Measurements from ENCODE around the gene EZR.
"Not testable (repeated sequence)": the region's sequence is repeated elsewhere in the genome, so short reads cannot be mapped to it uniquely, and the experiment has no call there.

Gene EZR

DNA sequence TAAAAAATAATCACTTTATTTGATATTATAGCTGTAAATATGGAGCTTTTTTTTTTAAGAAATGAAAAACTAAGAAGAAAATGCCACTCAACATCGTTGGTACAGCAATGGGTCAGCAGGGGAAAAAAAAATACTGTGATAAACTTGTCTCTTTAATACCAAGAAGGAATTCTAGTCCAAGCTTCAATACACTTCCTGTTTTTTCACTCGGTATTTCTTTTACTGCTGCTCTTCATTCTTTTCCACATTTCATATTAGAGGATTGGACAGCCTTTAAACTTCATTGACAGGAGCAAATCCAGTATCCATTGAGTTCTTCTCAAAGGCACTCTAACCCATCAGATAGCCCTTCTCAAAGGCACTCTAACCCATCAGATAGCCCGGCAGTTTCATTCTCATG lies 22.2 kb upstream of the EZR start:
- DNase-seq = no peak

DNA sequence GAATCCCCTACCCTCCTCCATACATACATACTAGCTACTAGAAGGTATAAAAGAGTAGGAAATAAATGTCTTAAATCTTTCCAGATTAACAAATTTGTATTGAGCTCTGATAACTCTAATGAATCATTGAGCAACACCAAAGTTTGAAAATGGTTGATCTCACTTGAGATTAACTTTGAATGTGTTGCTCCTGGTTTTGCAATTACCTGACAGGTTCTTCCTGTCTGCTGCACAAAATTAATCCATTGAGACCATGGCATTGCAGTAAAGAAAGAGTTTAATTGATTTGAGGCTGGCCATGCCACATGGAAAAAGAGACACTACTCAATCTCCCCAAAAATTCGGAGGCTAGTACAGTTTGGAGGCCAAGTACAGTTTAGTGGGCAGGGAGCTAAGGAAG lies 21.3 kb upstream of the EZR start:
- DNase-seq = no peak

DNA sequence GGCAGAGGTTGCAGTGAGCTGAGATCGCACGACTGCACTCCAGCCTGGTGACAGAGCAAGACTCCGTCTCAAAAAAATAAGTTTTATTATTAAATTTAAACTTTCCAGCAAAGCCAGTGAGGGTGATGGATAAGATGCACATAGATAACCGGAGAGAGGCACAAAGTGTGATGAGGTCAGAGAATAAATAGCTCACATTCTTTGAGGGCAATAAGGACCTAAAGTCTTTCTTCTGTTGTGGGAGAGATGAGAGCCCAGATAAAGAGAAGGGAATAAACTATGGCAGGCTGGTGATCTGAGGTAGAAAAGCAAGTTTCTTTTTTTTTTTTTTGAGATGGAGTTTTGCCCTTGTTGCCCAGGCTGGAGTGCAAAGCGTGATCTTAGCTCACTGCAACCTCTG lies 20.6 kb upstream of the EZR start:
- DNase-seq = no peak

DNA sequence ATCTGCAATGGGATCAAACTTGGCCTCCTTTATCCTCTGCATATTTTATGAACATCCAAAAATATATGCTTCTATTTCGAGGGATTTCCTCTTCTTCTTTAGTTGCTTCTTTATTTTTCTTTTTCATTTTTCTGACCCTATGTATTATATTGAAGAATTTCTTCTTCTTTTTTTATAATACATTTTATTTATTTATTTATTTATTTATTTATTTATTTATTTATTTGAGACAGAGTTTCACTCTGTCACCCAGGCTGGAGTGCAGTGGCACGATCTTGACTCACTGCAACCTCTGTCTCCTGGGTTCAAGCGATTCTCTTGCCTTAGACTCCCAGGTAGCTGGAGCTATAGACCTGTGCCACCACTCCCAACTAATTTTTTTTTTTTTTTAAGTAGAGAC lies 19.6 kb upstream of the EZR start:
- not testable (repeated sequence) for DNase-seq

DNA sequence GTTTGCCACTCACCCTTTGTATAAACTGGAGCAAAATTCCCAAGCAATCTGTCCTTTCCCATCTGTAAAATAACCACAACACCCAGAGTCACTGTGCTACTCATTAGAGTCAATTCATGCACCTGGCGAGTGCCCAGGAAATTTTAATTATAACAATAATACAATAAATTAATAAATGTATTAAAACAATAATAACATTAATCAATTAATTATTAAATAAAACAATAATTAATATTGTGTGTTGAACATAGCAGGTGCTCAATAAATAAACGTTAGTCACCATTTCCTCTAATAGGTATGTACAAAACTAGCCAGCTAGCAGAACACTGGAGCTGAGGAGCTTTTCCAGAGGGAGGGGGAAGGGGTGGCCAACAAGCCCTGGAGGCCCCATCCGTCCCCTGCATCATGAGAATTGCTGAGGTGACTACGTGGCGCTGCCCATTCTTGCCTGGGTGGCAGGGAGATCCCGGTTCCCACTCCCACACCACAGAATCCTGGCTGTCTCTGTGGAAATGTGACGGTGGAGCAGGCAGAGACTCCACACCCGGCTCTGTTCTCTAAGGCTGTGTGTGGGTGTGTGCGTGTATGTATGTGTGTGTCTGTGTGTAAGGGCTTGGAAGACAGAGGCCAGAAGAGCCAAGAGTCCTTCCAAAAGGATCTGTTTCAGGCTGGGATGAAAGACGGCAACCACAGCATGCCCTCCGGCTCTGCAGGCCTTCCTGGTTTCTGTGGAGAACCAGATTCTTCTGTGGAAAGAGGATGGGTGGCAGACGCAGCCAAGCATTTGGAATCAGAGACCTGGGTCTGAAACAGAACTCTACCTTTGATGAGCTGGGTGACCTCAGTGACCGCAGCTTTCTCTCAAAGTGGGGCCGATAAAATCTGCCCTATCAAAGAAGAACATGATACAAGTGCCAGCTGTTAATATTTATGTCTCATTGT lies 18.8 kb upstream of the EZR start:
- no peak for DNase-seq

DNA sequence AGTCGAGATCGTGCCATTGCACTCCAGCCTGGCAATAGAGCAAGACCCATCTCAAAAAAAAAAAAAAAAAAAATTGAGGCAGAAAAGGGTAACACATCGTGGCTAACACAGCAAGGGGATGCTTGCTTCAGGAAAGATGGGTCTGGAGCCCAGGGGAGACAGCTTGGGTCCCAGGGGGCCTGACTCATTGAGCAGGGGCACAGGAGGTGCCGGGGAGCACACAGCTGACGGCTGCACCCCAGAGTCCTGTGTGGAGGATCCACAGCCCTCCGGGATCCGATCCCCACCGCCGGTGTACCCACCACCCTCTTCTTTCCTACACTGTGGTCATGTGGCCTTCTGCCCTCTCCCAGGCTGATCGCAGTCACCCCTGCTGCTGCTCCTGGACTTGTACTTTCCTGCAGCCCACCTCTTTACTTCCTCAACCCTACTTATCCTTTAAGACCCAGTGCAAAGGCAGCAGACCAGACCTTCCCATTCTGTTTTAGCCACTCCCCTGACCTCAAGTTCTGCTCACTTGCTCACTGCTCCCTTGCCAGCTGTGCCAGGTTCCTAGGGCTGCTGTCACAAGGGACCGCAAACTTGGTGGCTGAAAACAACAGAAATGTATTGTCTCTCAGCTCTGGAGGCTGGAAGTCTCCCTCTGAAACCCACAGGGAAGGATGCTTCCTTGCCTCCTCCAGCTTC lies 17.6 kb upstream of the EZR start:
- no peak for DNase-seq

DNA sequence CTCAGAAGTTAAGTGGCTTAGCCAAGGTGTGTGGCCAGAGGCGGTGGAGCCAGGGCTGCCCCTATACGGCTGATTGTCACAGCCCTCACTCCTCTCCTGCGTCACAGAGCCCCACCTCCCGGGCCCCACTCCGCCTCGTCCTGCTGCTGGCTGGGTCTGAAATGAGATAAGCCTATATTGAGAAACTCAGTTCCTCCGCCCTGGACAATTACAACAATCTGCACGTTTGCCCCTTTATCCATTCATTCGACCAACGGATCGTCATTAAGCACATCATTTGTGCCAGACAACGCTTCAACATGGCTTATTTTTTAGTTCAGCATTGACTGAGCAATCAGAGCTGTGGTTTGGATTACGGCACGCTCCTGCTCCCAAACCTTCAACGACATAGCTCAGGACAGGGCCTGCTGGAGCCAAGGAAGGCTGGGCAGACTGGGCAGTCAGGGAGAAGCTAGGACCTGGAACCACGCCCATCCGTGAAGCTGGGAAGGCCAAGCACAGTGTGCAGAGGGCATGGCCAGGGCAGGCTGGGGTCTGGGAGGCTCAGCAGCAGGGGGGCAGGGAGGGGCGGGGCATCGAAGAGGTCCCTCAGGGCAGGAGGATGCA lies 16.6 kb upstream of the EZR start:
- no peak for DNase-seq

DNA sequence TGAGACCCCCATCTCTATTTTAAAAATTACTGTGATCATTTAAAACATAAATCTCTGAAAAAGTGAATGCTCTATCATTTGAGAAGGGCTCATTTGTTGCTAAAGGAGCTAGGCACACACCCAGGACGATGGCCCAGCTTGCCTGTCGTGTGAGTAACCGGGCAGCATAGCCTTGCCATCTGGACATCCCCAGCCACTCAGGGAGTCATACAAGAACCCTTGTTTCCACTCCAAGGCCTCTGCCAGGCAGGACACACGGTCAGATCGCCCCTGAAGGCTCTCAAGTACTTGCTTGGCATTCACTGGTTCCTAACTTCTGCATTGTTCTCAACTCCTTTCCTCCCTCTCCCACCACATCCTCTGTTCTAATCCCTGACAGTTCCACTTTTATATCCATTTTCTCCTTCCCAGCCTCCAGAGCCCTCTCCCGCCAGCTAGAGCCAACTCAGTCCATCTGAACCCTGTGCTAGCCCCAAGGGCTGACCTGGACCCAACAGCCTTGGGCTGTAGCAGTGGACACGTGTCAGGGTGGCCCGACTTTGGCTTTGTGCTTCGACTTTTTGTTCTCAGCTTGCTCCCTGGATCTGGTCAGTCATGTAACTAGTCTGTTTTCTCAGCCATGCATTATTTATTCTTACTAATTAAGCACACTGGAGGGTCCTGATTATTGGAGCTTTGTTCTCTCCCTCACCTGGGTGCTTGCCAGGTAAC lies 15.7 kb upstream of the EZR start:
- DNase-seq = no peak

DNA sequence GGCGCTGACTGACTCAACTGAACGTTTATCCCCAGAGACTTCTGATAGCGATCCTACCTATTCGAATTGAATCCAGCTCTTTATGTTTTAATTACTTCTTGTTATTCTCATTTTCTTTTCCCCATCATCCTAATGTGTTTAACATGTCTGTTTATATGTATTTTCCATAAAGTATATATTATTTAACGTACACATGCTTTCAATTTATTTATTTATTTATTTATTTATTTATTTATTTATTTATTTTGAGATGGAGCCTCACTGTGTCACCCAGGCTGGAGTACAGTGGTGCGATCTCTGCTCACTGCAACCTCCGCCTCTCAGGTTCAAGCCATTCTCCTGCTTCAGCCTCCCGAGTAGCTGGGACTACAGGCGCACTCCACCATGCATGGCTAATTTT lies 13.6 kb upstream of the EZR start:
- DNase-seq = not testable (repeated sequence)

DNA sequence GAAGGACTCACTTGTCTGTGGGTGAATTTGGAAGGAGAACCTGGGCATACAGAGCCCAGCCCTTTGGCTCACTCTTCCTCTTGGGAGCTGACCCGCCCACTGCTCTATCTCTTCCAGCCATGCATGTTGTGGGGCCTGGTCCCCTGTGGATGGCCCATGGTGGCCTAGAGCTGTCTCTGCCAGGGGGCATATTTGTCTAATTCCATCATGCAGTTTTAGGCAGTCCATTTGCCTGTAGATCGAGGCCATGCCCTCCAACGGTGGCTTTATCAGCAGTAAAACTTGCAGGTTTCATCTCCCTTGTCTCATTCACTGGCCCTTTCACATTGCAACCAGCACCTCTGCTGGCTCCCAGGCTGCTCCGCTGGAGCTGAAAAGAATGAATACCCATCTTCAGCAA lies 12.9 kb upstream of the EZR start:
- no peak for DNase-seq

DNA sequence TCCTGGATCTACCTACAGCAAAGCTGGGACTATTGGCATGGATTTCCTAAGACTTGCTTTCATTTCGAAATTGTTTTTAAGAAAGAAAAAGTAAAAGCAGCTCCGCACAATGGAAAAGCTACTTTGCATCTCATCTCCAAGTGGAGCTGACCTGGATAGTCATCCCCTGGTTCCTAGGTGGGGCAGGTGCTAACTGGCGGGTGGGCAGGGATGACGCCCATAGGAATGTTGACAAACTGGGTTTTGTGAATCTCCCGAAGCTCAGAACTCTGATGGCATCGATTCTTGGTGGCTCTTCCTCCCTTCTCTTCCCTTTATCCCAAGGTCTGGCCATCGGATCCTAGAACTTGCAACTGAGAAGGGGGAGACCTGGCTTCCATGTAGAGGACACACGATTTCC lies 12.4 kb upstream of the EZR start:
- no peak for DNase-seq

DNA sequence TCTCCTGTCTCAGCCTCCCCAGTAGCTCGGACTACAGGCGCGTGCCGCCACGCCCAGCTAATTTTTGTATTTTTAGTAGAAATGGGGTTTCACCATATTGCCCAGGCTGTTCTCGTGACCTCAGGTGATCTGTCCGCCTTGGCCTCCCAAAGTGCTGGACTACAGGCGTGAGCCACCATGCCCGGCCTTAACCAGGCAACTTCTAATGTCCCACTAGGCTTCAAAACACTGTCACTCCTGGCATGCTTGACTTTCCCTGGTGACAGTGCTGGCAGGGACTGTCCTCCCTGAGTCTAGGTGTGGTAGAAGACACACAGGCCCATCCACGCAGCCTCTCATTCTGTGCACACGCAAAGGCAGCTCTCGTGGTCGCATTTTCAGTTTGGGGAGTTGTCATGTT lies 11.6 kb upstream of the EZR start:
- DNase-seq = no peak

DNA sequence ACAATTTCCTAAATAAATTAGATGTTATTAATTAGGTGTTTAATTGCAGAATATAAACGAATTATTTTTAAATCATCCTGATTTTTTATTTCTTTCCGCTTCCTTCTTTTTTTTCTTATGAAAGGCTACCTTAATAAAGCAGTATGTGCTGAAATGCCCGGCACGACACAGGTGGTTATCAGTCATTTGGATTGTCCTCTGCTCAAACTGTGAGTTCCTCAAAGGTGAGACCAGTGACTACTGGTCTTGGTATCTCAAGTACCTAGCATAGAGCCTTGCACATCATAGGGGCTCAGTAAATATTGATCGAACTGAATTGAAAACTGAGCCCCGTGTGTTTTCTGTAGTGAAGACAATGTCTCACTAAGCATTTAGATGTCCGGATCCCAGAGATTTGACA lies 9.6 kb upstream of the EZR start:
- DNase-seq = no peak

DNA sequence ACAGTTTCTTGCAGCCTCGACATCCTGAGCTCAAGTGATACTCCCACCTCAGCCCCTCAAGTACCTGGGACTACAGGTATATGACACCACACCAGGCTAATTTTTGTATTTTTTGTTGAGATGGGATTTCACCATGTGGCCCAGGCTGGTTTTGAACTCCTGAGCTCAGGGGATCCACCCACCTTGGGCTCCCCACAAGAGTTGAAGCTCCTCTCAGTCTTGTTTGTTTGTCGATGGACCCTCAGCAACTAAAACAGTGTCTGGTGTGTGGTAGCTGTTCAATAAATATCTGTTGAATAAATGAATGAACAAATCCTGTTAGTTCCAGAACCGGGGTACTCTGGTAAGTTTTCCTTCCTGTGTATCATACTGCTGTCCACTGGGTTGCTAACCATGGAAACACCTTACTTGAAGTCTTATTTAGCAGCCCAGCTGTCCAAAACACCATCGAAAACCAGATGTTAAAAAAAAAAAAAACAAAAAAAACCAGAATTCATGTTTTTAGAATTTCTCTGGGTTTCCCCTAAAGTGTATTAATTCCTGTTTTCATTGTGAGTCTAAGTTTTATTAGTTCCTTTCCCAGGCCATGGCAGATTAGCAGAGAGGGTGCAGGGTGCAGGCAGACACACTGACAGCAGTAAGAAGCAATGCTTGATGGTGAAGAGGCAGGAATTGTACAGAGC lies 7.8 kb upstream of the EZR start:
- DNase-seq = no peak

DNA sequence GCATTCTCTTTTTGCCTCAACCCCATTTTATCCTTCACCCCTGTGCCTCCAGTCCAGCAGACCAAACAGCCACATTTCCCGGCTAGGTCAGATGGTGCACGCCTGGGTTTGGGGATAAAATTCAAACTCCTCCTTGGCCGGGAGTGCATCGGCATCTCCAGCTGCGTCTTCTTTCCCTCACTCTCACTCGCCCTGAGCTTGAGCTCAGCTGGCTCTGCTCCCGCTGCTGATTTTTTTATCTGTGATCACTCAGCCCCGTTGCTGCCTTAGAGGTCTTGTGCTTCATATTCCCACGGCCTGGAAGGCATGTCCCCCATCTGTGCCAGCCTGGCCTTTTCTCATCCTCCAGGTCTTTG lies 6.8 kb upstream of the EZR start:
- DNase-seq = no peak

DNA sequence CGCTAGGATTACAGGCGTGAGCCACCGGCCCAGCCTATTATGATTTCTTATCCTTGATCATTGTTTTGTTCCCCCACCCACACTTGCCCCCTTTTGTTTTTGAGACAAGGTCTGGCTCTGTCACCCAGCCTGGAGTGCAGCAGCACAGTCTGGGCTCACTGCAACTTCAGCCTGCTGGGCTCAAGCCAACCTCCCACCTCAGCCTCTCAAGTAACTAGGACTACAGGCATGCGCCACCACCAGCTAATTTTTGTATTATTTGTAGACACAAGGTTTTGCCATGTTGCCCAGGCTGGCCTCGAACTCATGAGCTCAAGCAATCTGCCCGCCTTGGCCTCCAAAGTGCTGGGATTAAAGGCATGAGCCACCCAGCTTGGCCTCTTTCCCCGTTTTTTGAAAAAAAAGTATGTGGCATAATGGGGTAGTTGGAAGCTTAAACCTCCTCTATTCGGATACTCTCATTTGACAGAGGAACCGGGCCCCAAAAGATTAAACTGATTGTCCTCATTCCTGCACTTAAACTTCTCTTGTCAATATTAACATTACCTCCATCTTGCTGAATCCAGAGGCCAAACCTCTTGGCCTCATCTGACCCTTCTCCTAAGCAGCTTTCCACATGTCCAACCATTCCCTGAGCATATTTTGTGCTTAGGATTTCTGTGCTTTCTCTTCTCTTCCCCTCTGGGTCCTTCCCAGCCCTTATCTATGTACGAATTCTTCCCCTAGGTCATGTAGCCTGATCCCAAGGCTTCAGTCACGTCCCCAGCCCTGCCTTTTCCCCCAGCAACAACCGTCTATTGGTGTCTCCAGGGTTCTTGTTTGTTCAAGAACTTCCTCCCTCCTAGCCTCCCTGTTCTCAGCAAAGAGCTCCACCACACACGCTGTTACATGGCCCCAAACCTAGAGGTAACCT lies 6.1 kb upstream of the EZR start:
- no peak for DNase-seq

DNA sequence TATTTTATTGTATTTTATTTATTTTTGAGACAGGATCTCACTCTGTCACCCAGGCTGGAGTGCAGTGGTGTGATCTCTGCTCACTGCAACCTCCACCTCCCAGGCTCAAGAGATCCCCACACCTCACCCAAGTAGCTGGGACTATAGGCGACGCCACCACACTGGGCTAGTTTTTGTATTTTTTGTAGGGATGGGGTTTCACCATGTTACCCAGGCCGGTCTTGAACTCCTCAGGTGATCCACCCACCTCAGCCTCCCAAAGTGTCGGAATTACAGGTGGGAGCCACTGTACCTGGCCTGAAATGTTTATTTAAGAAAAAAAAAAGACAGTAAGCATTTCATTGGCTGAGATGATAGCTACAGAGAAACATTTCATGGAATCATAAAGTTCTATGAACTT lies 4.4 kb upstream of the EZR start:
- DNase-seq = not testable (repeated sequence)

DNA sequence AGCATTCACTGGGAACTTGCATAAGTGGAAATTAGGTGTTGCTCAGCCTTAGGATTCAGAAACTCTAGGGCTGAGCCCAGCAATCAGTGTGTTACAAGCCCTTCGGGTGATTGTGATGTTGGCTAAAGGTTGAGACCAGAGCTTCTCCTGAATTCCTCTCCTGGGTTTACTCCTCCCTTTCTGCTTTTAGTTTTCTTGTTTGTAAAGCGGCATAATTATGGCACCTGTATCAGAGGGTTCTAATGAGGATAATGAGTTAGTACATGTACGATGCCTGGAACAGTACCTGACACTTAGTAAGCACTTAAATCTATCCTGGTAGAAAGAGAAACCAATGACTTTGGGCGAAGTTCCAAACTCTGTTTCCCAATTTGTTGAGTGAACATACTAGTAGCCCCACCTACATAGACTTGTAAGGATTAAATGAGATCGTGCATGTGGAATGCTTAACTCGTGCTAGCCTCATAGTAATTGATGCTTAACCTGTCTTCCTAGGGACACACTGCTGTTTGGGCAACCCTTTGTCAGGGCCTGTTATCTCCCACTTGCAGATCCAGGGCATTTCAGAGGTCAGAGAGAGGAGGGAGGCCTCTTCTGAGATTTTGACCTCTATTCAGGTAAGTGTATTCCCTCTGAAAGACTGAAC lies 932 bp upstream of the EZR start:
- no peak for DNase-seq

DNA sequence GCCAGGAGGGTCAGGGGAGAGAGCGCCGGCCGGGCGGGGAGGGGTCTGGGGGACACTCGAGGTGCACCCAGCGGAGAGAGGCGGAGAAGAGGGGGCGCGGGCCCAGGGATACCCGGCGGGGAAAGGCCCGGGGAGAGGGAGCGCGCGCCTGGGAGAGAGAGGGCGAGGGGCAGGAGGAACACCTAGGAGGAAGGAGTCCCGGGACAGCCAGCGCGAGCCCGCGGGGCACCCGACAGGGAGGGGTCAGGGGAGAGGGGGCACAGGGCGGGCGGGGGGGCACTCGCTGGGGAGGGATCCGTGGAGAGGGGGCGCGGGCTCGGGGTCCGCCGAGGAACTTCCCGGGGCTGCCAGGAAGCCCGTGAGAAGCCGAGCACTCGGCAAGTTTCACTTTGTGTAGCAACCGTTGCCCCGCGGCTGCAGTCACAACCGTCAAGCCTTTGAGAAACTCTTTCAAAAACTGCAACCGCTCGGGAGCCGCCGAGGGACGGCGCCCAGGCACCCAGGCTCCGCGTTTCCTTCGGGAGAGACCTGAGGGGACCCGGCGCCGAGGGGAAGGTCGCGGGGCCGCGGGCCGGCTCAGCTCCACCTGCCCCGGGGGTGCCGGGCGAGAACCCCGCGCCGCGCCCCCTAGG lies 471 bp downstream of the EZR start:
- DNase-seq = peak; percentile 52 to 65
